H54 (cell line): Measurements from ENCODE around the gene DTD1.
"Not testable (repeated sequence)": the region's sequence is repeated elsewhere in the genome, so short reads cannot be mapped to it uniquely, and the experiment has no call there.

Source experiments
- DNase-seq: peaks from one replicate; pipeline ENCODE4 v3.0.0; 2011; ENCODE audit warnings: low spot score, mixed read lengths; ENCODE audit not compliant: insufficient read length
- FAIRE-seq: peaks from 3 replicates; lab custom pipeline; 2011; peaks lifted over from hg19 to GRCh38; lab: Jason Lieb, UNC
- POLR2A ChIP-seq: IDR thresholded peaks from 2 replicates; pipeline ENCODE4 v1.6.1; 2011; ENCODE audit warnings: low read depth, mild to moderate bottlenecking, low read length

DTD1 gene

DNA sequence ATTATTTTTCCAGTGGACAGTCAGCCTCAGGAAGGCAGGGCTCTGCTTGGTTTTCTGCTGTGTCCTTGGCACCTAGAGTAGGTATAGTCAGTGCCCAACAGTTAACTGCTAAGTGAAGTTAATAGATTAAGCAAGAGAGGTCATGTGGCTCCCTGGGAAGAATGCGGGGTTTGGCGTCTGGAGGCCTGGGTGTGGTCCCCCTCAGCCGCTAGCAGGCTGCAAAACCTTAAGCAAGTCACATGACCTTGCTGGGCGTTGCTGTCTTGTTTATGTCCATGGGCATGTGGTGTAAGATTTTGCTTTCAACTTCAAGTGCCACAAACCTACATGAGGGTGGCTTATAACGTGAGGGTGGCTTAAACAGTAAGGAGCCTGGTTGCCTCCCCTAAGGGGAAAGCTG is 150.2 kb downstream of the DTD1 start:
- FAIRE-seq (no peak), DNase-seq (no peak)
- TF ChIP-seq POLR2A, result no peak

DNA sequence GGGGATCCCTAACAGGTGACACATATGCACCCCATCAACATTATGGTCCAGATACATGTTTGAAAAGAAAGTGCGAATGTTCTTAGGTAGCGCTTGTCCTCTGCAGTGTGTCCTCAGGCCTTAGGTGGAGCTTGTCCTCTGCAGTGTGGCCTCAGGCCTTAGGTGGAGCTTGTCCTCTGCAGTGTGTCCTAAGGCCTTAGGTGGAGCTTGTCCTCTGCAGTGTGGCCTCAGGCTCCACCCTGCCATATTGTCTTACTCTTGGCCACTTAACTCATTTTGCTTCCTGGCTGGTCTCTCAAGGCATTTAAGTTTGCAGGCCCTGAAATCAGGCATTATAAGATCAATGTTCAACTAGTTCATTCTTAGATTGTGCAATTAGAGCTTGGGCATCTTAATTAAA is 151.0 kb downstream of the DTD1 start:
- DNase-seq, result no peak
- no peak for FAIRE-seq
- no peak for TF ChIP-seq POLR2A

DNA sequence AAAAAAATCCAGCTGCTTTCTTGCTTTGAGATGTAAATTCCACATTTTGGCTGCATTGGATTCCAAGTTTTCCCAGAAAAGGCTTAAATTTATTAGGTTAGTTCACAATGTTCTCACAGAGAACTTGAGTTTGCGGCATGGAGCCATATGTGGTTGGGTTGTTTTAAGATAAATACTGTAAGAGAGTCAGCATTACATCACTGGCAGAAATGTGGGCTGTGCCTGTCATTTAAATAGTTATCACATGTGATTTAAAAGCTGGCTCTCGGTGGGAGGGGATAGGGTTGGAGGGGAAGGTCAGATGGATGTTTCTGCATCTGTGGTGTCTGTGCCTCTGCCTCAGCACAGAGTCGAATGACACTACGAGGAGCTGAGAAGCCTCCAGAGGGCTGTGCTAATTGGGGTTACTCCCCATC is 151.9 kb downstream of the DTD1 start:
- no peak for DNase-seq
- no peak for TF ChIP-seq POLR2A
- FAIRE-seq, result no peak

DNA sequence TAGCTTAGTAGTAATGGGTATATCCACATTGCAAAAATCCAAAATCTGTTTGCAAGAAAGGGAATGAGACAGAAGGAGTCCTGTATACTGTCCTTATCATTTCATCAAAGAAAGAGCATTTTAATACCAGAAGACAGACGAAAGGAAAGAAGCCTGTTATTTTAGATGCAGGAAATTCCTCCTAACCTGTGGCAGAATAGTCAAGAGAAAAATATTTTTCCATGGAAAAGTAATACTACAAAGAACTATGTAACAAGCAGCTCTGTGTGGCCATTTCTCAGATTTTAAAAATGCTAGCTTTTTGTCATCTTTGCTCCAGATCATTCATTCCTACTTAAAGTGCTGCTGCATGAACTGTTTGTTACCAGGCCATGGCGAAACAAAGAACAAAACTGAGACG is 152.9 kb downstream of the DTD1 start:
- FAIRE-seq (no peak), DNase-seq (no peak)
- no peak for TF ChIP-seq POLR2A

DNA sequence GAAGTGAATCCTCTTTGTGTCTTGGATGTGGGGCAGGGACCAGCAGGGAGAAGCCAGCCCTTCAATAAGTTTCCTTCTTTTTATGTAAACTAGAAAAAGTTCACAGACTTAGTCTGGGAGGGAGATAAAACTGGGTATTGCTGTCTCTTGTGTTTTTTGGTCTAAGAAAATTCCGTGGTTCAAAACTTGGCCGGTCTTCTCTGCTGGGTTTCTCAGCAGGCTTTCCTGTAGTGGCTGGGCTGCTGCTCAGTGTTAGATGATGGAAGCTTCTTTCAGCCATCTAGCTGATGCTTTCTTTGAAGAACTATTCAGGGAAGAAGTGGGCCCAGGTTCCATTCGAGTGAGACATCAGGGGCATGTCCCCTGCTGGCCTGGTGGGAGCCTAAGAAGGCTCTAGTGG is 155.0 kb downstream of the DTD1 start:
- DNase-seq, result no peak
- no peak for FAIRE-seq
- TF ChIP-seq POLR2A, result no peak

DNA sequence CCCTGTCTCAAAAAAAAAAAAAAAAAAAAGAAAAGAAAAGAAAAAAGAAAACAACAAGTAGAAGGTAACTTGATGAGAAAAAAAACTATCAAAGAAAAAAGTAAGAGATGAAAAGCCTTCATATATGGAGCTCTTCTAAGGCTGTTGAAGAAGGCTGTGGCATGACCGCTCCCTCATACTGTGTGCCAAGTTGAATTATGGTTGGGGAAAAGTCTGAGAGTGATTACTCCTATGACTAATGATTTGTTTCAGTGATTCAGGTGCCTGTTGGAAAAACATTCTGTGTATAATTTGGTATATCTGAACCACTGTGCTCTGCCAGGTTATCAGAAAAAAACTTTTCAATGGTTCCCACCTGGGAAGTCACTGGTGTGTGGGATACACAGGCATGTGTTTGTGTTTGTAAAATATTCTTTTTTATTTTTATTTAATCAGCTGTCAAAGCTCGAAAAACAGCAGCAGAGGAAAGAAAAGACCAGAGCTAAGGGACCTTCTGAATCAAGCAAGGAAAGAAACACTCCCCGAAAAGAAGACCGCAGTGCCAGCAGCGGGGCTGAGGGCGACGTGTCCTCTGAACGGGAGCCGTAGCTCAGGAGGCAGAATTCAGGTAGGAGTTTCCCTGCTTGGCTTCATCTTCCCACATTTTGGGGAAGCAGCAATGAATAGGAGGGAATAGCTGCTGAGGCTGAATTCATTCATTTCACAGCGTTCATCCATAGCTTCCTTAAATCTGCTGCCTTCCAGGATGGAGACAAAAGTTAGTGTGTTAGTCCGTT is 156.0 kb downstream of the DTD1 start:
- TF ChIP-seq POLR2A, result no peak
- FAIRE-seq, result no peak

DNA sequence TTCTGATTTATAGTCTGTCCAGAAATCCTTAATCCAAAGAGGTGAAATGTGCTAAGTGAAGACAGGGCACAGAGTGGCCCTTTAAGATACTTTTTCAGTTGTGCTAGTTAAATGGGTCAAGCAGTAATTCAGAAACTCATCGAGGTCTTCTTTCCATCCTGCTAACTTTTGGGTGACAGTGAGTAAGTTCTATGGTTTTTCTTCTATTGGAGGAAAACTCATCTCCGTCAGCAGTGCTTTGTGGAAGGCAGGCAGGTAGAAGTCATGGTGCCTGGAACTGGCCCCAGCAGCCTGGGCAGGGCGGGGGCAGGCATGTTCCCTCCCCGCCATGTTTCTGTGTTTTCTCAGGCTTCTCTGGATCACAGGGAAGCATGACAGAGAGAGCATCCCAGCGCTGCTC is 159.2 kb downstream of the DTD1 start:
- no peak for TF ChIP-seq POLR2A
- DNase-seq (no peak), FAIRE-seq (no peak)

More for the DNA sequence above, 156.0 kb downstream of the DTD1 start:
- no peak for DNase-seq

DNA sequence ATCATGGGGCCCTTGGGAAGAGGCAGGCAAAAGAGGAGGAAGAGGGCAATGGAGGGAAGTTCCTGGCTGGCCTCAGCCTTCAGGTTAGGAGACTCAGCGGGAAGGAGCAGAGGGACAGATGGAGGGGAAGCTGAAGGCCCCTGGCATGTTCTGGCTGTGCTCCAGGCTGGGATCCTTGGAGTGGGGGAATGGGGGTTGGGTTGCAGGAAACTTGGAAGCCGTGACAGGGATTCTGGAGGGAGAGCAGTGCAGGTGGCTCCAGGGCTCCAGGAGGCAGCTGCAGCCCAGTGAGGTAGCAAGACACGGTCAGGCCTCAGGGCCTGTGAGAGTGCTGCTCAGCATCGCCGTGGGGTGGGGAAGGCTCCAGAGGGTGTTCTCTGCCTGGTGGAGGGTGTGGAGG is 161.1 kb downstream of the DTD1 start:
- FAIRE-seq, result no peak
- no peak for TF ChIP-seq POLR2A
- no peak for DNase-seq

DNA sequence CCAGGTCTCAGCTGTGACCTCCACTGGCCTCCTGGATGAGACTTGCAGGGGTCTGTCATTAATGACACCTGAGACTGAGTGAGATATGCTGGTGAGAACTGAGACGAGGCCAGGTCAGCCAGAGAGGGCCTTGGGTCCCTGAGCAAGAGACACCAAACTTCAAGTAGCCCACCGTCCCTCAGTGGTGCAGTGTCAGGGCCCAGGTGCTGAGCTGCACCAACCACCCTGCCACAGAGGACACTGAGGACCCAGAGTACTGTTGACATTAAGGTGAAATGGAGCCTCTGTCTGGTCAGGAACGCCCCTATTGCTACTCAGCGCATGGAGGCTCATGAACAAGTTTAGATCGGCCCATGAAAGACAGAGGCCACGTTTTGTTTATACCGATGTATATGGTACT is 161.7 kb downstream of the DTD1 start:
- no peak for TF ChIP-seq POLR2A
- no peak for DNase-seq
- FAIRE-seq, result no peak

DNA sequence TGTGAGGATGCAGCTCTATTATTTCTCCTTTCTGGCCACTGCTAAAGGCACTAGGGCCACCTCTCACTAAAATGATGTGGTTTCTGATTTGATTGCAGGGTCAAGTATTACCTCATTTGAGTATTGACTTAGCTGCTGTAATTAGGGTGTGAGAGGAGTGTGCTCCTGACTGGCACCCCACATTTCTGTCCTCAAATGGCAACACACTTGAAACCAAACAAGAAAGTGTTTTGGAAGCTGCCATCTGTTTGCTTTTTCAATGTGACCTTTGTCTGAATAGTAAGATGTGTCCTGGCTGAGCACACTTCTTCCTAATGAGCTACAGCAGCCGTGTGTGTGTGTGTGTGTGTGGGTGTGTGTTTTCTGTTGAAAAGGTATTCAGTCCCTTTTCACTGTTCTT is 162.9 kb downstream of the DTD1 start:
- FAIRE-seq (no peak), DNase-seq (no peak)
- no peak for TF ChIP-seq POLR2A

DNA sequence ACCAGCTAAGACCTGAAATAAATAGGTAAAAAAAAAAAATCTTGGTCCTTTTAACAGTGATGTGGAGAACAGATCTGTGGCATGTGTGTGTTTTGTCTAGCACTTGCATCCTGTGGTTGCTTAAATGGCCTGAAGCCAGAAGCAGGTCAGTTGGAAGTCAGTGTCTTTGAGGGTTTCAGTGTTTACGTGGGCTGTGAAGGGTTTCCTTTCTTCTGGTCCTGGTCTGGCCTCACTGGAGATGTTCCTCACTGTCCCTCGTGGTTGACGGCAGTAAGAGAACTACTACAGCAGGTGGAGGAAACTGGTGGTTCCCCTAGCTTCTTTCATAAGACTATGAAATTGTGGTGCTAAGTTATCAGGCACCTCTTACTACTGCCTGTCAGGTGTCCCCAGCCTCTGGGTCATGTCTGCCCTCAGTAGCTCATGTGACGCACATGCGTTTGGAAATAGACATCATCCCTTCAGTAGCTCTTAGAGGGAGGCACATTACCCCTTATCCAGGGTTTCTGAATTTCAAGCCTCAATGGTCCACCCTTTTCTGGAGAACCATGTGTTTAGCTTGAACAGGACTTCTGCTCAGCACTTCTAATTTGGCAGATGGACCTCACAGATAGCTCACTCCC is 166.3 kb downstream of the DTD1 start:
- no peak for TF ChIP-seq POLR2A
- FAIRE-seq, result no peak
- no peak for DNase-seq

DNA sequence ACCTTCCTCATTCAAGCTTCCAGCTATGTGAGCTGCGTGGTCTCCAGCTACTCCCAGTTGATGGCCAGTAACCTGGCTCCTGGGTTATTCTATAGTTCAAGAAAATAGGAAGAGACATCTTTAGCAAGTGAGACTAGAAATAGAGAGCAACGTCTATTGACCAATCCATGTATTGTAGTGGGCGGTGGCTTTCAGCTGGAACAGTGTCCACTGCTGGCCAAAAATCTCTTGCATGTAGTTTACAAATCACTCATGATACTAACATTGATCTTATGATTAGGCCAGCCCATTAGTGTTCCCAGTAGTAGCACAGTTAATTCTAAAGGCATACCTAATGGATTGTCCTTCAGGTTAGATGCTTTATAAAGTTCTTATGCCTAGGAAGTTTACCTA is 166.8 kb downstream of the DTD1 start:
- no peak for FAIRE-seq
- DNase-seq, result no peak
- no peak for TF ChIP-seq POLR2A

DNA sequence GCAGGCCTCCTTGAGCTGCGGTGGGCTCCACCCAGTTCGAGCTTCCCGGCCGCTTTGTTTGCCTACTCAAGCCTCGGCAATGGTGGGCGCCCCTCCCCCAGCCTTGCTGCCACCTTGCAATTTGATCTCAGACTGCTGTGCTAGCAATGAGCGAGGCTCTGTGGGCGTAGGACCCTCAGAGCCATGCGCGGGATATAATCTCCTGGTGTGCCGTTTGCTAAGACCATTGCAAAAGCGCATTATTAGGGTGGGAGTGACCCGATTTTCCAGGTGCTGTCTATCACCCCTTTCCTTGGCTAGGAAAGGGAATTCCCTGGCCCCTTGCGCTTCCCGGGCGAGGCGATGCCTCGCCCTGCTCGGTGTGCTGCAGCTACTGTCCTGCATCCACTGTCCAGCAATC is 173.0 kb downstream of the DTD1 start:
- DNase-seq, FAIRE-seq: not testable (repeated sequence)

DNA sequence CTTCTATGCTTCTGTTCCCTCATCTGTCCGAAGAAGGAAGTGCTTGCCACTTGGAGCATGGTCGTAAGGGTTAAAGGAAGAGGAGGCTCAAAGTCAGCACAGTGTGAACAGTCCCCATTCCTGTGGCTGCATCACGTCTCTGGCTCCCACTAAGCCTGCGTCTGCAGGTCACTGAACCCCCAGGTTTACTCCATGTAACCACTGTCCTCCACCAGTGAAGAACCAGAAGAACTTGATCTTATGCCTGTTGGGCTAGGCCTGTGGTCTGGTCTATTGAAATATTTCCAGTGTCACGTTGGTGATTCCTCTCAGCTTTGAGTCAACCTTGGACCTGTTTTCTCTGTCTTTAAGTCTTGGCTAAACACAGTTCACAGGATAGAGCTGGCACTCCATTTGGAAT is 179.8 kb downstream of the DTD1 start:
- no peak for TF ChIP-seq POLR2A
- no peak for DNase-seq
- no peak for FAIRE-seq

DNA sequence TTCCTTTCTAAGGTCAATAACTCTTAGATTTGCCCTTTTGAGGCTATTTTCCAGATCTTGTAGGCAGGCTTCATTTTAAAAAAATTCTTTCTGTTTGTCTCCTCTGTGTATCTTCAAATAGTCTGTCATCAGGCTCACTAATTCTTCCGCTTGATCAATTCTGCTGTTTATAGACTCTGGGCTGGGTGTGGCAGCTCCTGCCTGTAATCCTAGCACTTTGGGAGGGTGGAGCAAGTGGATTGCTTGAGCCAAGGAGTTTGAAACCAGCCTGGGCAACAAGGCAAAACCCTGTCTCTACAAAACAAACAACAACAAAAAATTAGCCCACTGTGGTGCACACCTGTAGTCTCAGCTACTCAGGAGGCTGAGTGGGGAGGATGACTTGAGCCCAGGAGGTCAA is 185.7 kb downstream of the DTD1 start:
- FAIRE-seq (no peak), DNase-seq (no peak)
- no peak for TF ChIP-seq POLR2A
